GM18861 (cell line): ENCODE data around the gene SORBS1.

ENCODE experiments used
- ATAC-seq: cut with Tn5 transposase; IDR thresholded peaks from one replicate; pipeline ENCODE4 v1.9.1; 2021; ENCODE audit not compliant: unreplicated experiment

The SORBS1 gene

GRCh38 chr10:95467162-95467599, 94.0 kb downstream of the SORBS1 start:
- no peak for ATAC-seq

DNA sequence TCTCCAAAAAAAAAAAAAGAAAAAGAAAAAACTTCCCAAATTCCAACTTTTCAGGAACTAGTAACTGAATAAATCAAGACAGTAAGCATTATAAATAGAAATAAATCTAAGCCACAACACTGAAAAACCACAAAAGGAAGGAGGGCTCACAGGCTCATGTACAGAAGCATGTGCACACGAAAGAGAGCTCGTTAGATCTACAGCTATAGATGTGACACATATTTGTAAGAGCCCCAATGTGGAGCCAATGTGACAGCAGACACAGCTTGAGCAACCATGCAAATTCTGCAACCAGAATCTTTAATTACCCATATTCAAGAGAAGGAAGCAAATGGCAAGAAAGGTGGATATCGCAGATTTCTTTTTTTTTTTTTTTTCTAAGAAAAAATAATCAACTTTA, 94.7 kb downstream of the SORBS1 start:
- ATAC-seq, result no peak

DNA sequence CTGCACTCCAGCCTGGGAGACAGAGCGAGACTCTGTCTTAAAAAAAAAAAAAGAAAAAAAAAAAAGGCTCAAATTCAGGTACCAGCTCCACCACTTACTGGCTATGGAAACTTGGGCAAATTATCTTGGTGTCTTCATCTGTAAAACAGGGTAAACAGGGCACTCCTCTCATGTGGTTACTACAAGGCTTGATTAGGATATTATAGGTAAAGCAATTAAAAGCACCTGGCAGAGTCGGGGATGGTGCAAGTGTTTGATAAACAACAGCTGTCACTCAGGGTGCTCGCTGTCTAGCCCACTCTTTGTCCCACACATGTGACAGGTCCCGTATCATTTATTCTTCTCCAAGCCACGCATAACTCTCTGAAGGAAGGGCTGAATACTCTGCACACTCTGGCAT, 96.9 kb downstream of the SORBS1 start:
- ATAC-seq, result no peak

DNA sequence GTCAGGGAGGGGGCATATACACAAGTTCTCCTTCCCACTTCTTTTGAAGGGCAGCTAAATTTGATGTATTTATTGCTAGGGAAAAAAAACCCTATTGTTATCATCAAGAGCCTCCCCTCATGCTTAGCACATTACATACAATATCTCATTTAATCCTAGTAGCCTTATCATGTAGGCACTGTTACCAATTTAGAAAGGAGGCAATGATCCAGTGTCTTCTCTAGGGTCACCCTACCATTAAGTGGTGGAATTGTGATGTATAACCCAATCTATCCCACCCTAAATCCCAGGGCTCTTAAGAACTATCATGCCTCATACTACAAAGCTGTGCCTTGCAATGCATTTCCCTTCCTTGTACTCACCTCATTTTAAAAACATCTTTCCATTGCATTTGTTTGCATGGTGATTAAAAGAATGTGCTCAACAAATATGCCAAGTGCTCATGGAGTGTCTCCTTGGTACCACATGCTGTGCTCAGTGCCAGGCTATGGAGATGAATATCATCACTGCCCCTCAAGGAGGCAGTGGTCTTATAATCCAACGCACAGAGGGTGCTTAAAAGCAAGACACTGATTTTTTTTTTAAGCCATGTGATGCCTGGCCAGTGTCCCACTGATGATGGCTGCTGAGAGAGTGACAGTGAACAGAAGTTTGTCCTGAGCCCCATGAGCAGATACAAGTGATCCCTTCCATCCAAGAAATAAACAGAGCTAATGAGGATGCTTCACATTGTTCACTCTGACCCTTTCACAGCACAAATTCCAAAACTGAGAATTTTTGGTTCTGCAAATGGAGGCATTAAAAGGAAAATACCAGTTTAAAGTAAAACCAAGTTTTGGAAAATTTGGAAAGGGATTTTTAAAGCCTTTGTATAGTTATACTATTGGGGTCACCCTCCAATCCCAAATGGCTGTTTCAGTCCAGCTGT, 98.2 kb downstream of the SORBS1 start:
- no peak for ATAC-seq

DNA sequence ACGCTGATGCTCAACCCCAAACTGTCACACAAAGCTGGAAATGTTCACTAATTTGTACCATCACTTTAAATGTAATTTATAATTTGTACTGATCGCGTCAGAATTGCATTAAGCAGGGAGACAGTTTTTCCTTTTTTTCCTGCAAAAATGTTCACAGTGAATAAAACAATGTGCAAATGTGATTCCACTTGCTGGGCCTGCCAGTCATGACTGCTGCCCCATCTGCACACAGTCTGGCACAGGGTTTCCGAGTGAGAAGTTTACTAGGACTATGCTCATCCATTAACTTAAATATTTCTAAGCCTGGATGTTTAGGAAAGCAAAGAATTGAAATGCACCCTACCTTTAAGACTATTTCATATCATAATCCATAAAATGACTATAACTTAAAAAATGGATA, 99.6 kb downstream of the SORBS1 start:
- no peak for ATAC-seq

DNA sequence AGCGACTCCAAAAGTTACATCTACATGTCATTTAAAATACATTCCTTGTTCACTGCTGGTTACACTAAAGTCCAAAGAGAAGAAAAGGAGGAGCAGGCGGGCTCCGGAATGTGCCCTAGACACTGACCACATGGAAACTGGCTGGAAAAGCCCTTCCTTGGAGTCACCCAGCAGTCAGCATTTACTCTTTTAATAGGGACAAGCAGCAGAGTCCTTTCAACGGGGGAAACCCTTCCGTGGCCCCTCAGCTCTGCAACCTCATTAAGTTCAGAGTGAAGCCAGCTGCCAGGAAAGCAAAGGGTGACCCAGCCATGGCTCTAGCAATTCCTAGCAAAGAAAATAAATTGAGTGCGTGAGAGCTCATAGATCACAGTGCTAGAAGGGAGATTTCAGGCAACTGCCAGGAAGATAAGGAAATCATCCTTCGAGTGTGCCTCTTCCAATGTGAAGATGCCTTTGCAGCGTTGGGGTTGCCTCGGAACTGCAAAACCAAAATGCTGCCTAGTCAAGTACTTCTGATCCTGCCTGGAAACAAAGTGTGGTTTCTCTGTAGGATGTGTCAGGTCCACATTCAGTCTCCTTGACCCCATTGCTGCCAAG, 101.6 kb downstream of the SORBS1 start:
- ATAC-seq, result no peak

DNA sequence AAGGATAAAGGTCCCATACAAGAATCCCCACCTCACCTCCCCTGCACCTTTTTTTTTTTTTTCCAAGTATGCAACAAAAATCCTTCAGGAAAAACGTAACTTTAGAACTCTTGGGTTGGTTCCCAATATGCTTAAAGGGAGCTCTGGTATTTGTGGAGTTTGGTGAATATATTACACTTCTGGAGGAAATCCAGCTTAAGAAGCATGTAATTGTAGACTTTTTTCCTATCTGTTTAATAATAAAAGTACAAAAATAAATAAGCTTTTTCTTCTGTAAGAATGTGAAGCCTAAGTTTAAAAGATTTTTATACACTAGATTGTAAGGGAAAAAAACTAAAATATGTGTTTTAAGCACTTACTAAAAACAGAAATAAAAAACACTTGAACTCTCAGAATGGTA, 102.3 kb downstream of the SORBS1 start:
- ATAC-seq, result no peak

DNA sequence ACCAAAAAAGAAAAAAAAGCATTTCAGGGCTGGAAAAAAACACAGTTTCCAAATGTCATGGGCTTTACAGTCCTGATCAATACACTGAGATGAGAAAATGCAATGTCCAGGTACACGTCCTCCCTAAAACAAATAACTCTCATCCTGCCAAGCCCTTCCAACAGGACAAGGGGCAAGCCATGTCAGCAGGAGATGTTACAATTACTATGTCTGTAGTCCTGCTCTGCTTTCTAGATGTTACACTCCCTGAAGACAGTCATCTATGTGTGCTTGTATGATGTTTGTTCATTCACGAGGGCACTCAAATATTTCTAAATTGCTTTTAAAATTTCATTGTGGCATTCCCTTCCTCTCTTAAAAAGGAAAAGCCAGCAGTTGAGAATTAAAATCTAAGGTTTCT, 103.2 kb downstream of the SORBS1 start:
- no peak for ATAC-seq

- no peak for ATAC-seq
Observed at GRCh38 chr10:95457319-95457886, 103.8 kb downstream of the SORBS1 start.

- no peak for ATAC-seq
Observed at GRCh38 chr10:95456516-95456915, 104.7 kb downstream of the SORBS1 start.

GRCh38 chr10:95454940-95455339, 106.2 kb downstream of the SORBS1 start:
- ATAC-seq, result no peak

GRCh38 chr10:95454356-95454755, 106.8 kb downstream of the SORBS1 start:
- no peak for ATAC-seq

DNA sequence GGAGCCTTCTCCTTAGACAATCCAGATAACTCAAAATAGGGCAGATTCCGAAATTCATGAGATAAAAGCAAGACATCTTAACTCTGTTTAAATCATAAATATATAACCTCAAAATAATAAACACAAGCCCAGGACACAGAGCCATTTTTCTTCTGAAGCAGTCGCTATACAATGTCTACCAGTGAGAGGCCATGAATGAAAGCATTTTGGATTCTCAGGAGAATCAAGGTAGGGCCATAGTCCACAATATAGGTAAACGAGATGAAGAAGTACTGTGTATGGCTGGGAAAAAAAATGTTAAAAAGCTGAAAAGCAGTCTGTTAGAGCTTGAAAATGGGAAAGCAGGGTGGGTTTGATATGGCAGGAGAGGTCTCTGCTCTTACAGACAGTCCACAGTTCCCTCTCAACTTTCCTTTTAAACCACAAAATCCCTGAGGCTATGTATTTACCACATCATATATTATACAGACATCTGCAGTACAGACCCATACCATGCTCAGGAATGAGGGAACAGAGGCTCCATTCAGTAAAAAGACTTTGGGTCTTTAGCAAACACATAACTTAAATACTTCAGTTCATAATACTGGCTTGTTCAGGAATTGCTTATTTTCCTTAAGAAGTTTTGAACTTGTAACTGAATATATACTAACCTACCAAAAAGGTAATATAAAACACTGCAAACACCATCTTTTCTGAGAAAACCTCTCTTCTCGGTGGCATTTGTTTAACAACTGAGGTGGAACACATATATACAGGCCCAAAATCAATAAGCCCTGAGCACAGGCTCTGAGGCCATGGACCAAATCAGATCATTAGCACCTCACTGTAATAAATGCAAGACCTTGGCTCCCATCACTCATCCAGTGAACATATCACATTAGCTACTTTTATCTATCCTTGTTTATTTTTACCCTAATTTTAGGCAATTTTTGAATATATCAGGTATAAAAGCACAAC, 109.3 kb downstream of the SORBS1 start:
- ATAC-seq, result no peak

- ATAC-seq, result no peak
Observed at GRCh38 chr10:95451150-95451549, 110.0 kb downstream of the SORBS1 start.

GRCh38 chr10:95450188-95450587, 111.0 kb downstream of the SORBS1 start:
- no peak for ATAC-seq

GRCh38 chr10:95447685-95448084, 113.5 kb downstream of the SORBS1 start:
- no peak for ATAC-seq

DNA sequence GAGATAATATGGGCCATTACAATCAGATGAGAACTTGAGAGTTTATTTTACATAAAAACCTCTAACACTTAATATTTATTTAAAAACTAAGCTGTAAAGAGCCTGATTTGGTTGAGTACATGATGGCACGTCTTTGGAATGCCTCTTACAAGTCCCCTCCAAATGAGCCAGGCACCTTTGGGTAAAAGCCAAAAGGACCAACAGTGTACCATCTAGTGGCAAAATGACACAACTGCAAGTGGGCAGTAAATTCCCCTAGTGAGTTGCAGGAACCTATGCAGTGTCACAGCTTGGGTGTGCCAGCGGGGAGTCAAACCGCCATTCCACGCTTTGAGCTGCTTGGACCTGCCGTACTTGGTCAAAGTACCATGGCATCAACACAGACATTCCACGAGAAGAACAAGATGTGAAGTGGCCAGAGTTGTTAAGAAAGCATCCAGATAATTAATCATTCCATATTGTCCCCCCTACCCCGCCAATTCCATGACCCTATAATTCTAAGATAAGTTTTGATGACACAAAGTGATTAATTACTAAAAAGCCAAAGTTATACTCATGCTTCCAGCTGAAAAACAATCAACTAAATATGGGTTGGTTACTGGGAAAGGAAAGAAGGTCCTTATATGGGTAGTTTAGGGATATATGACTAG, 115.2 kb downstream of the SORBS1 start:
- ATAC-seq, result peak; percentile 46

DNA sequence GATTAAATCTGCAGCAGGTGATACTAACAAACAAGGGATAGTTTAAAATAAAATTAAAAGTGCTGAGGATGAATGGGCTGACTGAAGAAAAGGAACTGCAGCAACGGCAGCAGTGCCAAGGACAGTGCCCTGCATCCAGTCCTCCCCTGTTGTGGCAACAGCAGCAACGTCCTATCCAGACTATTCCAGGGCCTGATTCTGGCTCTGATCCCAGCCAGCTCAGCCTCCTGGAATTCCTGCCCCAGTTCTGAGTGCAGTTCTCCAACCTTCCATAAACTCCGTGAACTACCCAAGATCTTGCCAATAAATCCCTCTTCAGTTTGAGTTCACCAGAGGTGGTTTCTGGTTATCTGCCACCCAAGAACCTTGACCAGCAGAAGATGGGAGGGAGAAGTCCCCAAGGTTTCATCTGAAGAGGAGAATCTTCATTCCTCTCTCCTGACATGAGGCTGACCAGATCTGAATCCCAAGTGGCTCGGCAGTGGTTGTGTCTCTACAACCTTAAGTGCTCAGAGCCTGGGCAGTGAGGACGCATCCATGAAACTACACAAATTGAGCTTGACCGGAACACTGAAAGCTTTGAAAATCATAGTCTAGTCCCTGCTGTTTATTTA, 115.8 kb downstream of the SORBS1 start:
- no peak for ATAC-seq

DNA sequence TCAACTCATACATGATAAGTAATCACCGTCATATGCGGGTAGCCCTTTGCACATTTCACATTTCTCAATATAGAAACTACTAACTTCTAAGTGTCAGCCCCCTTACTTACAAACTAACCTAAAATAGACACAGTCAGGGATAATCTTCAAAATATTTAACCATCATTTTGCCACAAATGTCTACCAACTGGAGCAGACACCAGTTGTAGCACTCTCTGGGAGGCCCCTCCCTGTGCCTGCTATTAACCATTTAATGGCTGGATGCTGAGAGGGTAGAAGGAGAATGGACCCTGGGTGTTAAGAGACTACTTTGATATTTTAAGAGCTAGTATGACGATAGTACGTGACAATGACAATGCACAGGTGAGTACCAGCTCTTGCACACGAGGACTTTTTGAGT, 116.4 kb downstream of the SORBS1 start:
- ATAC-seq, result no peak

DNA sequence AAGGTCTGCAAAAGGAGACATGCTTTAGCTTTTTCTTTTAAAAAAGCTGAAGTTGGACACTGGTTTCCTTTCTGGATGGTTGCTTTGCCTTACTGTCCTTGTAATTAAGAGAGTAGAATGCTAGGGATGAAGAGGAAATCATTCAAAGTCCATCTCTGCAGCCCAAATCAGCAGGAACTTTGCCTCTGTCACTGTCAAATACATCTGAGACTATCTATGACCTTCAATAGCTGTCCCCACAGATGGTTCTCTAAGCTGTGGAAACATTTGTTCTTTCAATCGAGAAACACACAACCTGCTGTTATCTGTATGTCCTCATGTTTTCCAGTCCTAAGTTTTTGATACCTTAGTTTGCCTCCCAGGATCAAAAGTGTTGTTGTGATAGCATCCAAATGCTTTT, 117.5 kb downstream of the SORBS1 start:
- no peak for ATAC-seq
